Inflammatory macrophage treated with lipopolysaccharide for 4 hours (primary cell): ENCODE measurements around the gene DYNC1I1.
A peak's percentile ranks its signal among the peaks of the same experiment; 100 is the strongest.

Experiments
- DNase-seq: peaks from one replicate; pipeline ENCODE4 v3.0.0-alpha.2; 2020

The DYNC1I1 gene

DNA sequence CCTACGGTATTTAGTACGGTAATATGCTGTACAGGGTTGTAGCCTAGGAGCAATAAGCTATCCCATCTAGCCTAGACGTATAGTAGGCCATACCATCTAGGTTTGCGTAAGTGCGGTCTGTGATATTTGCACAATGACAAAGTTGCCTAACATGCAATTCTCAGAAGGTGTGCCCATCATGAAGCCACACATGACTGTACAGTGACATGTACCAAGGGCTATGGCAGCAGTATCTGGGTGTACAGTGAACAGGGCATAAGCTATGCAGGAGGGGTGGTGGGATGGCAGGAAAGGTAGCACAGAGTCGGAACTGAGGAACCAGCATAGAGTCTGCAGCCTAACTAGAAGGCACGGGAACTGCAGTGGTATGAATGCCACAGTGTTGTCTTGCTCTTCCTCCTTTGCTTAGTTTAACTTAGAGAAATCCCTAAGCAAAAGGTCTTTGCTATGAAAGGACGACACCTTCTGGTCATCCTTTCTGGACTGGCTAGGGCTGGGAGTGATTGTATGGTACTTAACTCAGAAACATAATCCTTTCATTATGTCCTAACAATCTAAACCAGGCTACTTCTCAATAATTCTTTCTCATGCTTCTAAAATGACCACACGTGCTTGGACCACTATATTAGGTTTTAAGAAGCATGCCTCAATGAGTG, 93.5 kb downstream of the DYNC1I1 start:
- DNase-seq: no peak

DNA sequence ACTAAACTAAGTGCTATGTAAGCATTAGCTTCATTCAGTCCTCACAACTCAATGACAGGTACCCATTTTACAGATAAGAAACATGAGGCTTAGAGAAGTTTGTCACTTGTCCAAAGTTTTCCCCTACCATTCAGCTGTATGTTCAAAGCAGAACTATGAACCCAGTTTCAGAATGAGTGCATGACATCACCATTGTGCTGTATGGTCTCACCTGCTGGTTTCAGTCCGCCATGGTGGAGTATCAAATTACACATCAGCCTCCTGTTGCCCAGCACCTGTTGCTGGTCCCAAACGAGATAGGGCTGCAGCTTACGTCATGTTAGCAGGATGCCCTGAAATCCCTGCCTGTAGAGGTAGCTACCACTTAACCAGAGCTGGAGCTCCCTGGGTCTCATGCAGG, 95.0 kb downstream of the DYNC1I1 start:
- no peak for DNase-seq

DNA sequence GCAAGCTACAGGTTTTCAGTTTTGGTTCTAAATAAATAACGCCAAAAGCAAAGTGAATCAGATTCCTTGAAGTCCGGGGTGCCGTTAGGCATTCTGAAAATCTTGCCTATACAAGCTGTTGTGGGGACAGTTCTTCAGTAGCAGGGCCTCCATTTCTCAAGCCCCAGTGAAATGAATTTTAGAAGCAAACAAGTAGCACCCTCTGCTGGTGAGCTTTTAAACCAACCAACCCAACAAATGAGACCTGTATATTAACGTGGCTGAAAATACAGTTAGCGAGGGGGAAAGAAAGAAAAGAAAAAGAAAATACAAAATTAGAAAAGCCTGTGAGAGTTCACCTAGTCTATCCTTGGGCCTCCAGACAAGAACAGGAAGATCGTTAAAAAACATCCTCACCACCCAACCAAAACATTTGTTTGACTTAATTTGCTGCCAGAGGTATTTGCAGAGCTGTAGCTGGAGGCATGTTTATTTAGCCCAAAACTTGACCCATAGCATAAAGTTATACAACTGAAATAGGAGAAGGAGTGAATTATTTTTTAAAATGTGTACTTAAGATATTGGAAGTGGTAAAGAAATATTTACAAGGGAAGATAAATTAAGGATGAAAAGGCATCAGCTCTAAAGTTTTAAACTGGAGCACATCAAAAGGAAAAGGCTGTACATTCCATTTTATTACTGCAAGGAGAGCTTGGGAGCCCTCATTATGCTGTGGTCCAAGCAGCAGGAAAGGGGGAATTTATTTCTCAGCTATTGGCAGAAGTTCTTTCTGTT, 98.9 kb downstream of the DYNC1I1 start:
- peak; percentile 13 for DNase-seq

DNA sequence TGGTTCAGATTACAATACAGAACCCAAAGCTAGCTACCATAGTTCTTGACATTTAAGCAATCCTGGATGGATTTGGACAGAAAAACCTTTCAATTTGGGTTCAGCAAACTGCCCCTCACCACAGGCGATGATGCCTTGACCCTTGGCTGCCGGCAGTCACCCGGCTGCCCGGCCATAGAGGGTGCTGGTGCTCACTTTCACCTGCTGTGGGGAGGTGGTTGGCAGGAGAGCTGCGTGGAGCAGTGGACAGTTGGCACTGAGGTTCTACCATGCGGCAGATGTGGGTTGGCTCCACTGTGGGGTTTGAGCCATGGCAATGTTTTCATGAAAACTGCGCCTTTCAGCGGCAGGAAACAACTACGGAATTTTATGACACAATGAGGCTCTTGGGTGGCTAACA, 99.5 kb downstream of the DYNC1I1 start:
- no peak for DNase-seq

DNA sequence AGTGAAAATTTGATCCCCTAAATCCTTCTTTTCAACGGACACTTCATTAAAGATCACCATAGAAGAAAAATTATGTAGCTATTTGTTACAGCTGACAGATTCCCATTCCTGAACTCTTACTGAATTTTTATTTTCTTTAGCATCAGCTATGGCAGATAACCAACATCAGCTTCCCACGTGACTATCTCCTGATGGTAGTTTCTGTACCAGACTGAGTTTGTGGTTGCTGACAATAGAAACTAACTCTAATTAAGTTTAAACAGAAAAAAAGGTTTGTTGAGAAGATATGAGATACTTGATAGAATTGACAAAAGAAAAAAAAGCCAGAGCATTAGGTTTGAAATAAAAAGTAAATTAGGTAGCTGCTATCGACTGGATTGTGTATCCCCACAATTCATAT, 101.8 kb downstream of the DYNC1I1 start:
- no peak for DNase-seq

DNA sequence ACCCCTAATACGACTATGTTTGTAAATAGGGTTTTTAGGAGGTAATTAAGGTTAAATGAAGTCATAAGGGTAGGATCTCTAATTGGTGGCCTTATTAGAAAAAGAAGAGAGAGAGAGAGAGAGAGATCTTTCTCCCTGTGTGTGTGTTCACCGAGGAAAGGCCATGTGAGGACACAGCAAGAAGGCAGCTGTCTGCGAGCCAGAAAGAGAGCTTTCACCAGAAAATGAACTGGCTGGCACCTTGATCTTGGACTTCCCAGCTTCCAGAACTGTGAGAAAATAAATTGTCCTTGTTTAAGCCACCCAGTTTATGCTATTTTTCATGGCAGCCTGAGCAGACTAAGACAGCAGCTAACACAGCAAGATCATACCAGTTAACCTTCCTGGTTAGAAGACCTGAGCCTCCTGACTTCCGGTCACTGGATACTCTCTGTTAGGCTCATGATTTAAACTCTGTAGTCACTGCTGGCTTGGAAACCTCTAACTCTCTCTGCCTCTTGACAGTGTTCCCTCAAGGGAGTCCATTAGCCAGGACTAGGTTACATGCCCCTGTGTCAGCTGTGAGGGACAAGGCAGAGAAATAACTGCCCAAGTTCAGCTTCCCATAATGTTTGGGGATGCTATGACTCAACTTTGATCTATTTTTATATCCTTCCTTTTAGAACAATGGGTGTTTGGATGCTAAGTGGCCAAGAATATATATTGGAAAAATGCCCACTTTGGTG, 102.3 kb downstream of the DYNC1I1 start:
- DNase-seq: no peak

DNA sequence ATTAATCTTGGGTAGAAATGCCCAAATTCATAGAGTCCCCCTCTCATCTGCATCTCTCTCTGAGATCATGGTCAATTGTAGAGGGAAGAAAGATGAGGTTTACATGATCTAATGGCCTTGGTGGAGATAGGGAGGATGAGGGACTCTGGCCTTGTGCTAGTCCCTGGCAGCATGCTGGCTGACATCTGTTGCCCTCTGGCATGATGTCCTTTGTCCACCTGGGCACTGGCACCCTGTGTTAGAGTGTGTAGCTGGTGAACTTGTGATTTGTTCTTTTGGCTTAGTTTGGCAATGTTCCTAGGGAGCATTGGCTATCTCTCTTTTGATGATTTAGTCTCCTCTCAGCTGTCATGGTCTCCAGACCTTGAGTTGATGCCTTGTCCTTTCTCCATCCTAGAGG, 103.2 kb downstream of the DYNC1I1 start:
- no peak for DNase-seq

DNA sequence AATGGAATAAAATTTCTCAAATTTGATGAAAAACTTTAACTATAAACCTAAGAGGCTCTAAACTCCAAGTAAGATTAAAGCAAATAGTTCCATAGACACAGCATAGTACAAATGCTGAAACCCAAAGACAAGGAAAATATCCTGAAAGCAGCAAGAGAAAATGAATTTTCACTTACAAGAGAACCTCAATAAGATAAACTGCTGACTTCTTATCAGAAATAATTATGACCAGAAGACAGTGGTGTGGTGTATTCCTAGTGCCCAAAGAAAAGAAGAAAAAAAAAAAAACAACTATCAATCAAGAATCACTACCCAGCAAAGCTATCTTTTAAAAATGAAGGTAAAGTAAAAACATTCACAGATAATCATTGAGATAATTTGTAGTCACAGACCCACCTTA, 106.3 kb downstream of the DYNC1I1 start:
- DNase-seq: no peak

DNA sequence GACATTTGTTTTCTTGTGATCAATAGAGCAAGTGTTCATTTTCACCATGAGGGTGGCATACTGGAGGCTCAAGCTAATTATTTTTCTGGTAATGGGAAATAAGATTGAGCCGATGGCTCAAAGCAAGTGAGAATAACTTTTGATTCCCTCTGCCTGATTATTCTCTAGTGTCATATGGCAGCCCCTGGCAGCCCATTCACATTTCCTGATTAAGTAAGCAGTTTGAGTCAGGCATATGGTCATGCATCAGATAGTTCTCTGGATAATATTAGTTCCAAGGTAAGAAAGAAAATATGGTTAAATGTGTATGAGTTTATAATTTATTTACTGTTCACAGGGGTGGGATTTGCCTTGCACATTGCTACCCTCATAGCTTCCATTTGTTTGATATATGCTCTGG, 109.2 kb downstream of the DYNC1I1 start:
- no peak for DNase-seq

DNA sequence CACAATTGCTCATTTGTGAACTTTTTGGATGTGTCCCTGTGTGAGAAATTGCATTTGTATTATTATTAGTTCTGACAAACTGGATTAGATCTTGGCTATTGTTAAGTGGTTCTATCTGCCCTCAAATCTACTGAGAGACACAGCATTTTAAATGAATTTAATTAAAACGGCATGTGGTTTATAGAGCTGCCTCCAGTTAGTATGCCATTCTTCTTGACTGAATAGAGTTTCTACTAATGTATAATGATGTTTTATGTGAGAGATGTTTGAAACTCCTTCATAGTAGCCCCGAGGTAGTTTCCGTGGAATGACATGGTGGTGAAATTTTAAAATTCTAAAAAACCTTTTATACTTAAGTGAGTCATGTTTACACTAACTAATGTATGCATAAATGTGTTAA, 110.9 kb downstream of the DYNC1I1 start:
- DNase-seq: no peak

DNA sequence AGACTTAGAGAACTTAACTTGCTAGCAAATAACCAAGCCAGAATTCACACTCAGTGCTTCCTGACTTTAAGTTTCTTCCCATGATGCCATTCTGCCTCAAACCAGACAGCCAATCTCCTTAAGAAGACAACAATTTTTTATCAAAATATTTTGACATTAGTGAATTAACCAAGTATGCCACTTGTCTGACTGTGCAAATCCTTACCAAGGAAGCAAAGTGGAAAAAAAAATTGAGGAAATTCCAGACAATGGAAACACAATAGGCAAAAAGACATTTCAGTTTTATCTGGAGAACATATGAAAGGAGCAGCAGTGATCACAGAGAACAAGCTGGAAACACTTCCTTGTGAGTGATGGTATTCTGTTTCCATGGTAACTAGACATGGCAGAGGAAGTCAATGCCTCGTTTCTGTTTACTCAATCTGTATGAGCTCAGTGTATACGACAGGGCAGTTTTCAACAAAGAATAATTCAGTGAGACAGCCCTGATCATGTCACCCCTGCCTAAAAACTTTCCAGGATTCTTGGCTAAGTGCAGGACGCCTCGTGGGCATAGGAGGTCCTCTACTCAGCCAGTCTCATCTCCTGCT, 114.2 kb downstream of the DYNC1I1 start:
- peak; percentile 49 for DNase-seq

DNA sequence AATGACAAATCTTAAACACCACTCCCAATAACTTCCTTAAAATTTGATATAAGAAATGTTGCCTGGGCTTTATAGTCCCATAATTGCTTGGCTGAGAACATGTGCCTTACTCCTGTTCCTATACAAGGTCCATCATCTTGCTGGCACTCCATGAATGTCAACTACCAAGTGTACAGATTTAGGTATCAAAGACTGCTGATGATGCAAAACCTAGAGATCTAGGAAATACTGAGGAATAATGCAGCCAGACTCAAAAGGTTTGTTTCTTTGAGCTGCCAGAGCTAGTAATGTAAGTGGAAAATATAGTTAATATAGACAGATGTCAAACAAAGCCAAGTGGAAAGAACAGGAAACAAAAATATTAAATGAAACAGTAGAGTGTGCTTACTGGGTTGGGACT, 121.1 kb downstream of the DYNC1I1 start:
- DNase-seq: no peak

DNA sequence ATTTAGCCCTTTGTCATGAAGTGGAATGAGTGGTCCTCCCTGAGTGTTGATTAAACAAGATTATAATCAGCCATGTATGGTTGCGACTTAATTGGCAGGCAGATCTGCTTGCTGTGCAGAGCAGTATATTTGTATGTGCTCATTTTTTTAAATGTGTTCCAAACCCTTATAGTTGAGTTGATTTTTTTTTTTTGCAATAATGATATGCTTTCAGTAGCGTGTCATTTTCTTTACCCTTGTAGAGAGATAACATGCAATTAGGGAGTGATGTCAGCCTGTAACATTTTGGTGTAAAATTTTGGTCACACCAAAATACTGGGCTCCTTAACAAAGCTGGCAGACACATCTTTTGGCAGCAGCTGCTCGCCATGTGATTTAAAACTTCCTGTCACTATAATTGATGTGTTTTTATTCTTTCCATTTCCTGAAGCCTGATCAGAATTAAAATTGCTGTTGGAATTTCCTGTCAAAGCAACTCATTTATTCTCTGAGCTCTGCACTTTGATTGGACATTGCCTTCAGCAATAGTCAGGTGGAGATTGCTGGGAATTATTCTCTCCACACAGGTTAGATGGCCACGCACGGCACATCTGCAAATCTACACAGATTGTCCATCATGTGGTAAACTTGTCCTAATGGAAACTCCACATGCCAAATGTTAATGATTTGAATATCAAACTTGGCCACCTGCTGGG, 125.3 kb downstream of the DYNC1I1 start:
- no peak for DNase-seq

DNA sequence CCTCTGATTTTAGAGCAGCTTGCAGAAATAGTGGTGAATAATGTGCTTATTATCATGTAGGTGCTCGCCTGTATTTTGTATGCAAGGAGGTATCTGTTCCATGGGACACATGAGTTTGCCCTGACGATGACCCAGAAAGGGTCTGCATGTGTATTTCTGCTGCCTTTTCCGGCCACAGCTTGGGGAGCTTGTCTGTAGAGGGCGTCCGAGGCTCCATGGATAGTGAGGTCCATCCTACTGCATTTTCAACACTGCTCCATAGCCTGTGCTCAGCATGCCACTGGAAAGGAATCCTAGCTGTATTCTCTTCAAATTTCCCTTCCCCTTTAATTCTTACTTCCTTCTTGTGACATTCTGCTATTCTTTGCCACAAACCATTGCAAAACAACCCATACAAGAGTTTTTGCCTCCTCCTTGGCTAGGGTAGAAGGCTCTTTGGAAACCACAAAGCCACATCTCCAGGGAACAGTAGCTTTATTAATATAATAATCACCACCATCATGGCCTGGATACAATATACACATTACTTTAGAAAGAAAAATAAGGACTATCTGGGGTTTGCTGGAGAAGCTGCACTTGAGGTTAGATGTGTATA, 127.7 kb downstream of the DYNC1I1 start:
- peak; percentile 21 for DNase-seq

DNA sequence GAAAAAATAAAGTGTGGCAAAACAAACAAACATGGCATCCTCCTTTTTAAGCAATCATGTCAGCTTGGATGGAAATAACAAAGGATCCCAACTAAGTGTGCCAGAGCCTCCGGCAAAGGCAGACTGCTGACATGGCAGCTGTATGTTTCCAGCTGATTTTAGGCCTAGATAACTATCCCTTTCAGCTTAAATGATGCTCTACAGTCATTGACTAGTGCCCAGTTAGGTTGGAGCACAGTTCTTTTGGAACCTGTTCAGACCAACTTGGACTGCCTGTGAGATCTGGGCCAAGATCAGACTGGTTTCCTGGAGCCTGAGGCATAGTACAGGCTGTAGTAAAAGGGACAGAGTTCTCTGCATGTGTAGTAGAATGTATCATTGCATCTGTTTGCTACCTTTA, 128.7 kb downstream of the DYNC1I1 start:
- no peak for DNase-seq

DNA sequence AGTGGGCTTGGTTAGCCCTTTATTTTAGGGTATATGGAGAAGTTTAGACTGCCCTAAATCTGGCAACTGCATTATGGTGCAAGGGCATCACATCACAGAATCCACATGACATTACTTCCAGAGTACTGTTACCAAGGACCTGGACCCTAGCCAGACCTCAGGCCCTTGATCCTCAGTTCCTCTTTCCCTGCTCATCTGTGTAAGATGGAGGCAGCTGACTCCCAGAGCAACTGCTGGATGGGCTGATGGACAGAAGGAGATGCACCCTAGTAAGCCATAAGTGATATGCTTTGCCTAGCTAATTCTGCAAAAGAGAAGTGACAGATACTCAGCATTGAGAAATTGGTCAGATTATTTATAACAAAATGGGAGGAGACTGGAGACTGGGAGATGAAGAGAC, 131.7 kb downstream of the DYNC1I1 start:
- peak; percentile 36 for DNase-seq

DNA sequence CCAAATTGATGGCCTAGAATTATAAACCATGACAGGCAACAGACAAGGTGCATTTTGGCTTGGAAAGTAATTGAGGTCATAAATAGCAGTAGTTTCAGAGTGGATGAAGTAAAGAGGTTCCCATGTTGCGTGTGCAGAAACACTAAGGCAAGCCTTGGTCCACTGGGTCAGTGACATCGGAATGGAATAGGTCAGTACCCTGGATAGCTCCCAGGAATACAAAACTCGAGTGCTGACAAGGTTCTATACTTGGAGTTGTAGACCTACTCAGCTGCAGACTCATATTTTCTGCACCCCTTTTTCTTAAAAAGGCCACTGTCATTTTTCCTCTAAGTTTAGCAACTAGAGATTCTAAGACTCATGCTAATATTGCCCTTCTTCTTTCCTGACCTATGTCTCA, 132.8 kb downstream of the DYNC1I1 start:
- DNase-seq: no peak

DNA sequence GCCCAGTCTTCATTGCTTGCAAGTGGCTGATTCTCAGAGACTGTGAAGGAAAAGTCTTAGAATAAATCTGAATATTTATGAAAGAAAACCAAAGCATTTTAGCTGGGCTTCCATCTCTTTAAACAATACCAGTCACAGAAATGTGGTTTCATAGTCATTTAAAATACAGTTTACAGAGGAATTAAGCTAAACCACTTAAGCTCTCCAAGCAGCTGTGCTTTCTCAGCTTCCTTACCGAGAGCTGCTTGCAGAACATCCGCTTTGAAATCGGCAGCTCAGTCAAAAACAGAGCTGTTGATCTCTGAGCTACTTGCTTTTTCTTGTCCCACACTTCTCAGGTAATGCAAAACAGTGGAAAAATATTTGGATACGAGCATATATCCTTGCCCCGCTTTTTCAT, 134.5 kb downstream of the DYNC1I1 start:
- no peak for DNase-seq

DNA sequence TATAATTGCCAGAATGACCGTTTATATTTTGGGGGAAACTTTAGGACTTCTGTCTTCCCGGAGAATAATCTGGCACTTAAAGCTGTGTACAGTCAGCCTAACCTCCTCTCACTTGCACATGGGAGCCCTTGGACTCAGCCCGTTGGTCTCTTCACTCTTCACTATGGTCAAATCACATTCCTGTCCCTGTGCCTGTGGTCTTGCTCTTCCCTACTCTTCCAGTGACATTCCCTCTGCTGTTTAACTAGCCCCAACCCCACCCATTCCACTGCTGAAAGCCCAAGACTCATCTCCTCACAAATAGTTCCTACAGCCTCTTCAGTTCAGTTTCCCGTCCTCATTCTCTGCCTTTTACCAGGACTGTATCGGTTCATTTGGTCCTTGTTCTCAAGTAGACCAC, 135.0 kb downstream of the DYNC1I1 start:
- DNase-seq: no peak

DNA sequence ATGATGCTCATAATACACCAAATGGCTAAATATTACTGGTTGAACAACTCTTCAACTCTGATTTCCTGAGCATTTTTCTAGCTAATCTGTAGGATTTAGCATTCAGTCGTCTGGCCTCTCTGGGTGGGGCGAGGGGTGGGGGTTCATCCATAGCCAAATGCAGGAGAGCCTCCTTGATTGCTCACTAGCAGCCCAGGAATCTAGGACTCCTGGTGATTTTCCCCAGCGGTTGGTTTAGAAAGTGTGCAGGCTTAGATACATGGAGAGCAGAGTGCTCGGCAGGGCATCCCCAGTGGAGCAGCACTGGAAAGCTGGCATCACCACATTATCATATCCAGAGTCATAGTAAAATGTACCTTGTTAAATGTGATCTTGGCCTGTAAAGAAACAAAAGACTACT, 136.1 kb downstream of the DYNC1I1 start:
- DNase-seq: no peak

DNA sequence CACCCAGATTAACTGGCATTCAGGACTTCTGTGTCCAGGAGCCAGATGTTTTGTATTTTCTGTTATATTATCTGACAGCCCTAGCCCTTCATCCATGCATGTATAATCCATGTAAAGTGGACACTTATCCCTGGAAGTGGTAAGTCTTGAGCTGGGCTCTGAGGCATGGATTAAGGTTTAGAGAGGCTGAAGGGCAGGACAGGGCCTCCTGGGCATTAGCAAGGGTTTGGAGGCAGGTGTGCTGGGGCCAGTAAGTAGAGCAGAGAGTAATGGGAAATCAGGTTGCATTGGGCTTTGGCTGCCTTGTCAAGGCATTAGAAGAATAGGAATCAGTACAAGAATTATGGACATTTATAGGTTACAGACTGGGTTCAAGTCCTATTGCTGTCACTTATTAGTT, 138.0 kb downstream of the DYNC1I1 start:
- no peak for DNase-seq

DNA sequence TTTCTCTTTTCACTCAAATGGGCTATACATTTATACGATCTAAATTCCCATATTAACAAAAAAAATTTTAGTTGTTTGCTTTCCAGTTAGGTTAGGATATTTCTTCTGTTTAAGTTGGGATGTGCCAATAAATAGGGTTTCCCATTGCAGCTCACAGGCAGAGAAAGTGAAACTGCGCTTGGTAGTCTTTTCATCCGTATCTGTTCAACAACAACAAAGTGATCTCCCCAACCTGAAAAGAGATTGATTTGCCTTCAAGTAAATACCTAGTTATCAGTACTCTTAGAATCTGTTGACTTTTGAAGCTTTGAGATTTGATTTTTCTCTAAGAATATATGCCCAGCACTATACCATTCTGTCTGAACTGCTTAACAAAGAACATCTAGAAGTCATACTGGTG, 143.4 kb downstream of the DYNC1I1 start:
- no peak for DNase-seq
